Suprapubic skin (tissue), 4 donors: ENCODE data around the gene PHACTR1. TPM values are rescaled to one million over a fixed set of nuclear protein-coding genes. Genes with fewer than 3 reads are reported as not detected.
"Not testable (repeated sequence)": the region's sequence is repeated elsewhere in the genome, so short reads cannot be mapped to it uniquely, and the experiment has no call there.

ENCODE experiments used
- DNase-seq, 2 donors: peaks; one replicate each; pipeline ENCODE4 v3.0.0-alpha.2; 2019; ENCODE audit warnings: low spot score in 2 of 2
- H3K27ac ChIP-seq: fragments of 200-600 bp; sonication (generic); one replicate; pipeline ENCODE4 v1.5.1; 2019
- H3K27me3 ChIP-seq: fragments of 200-600 bp; sonication (generic); one replicate; pipeline ENCODE4 v1.5.1; 2019
- H3K36me3 ChIP-seq: fragments of 200-600 bp; sonication (generic); one replicate; pipeline ENCODE4 v1.5.1; 2019
- H3K4me1 ChIP-seq: fragments of 200-600 bp; sonication (generic); one replicate; pipeline ENCODE4 v1.5.1; 2019
- H3K4me3 ChIP-seq: fragments of 200-600 bp; sonication (generic); one replicate; pipeline ENCODE4 v1.5.1; 2019; ENCODE audit warnings: mild to moderate bottlenecking
- H3K9me3 ChIP-seq: fragments of 200-600 bp; sonication (generic); one replicate; pipeline ENCODE4 v1.5.1; 2019
- CTCF ChIP-seq, 2 donors: fragments of 200-600 bp in 1 of 2; fragments of 450-650 bp in 1 of 2; sonication (generic) in 1 of 2; IDR thresholded peaks; one replicate each; pipeline ENCODE4 v1.5.1; 2016 to 2019; ENCODE audit warnings: antibody characterized with exemption in 2 of 2, mild to moderate bottlenecking in 1 of 2, moderate library complexity in 1 of 2
- EP300 ChIP-seq: sonication (generic); formaldehyde crosslinking; IDR thresholded peaks from one replicate; pipeline ENCODE4 v1.6.1; 2017; ENCODE audit warnings: antibody characterized with exemption
- POLR2A ChIP-seq, 2 donors: fragments of 450-650 bp; IDR thresholded peaks; one replicate each; pipeline ENCODE4 v1.6.1; 2017; ENCODE audit warnings: antibody characterized with exemption in 2 of 2, mild to moderate bottlenecking in 2 of 2, moderate library complexity in 2 of 2
- POLR2AphosphoS5 ChIP-seq, 3 donors: sonication (generic); formaldehyde crosslinking; IDR thresholded peaks; one replicate each; pipeline ENCODE4 v1.6.1; 2017; ENCODE audit warnings: antibody characterized with exemption in 3 of 3
- WGBS: methylation state at CpG from one replicate; pipeline ENCODE4 v1.1.5; 2018; 5-methylcytosine and 5-hydroxymethylcytosine counted together
- total RNA-seq, 4 donors: library from RNA; depleted of rRNA; stranded (reverse); fragments of >200 nt; gene quantifications; one replicate each; pipeline ENCODE4 v1.1.0, GENCODE V29; 2016

Gene PHACTR1
- total RNA-seq, 4 donors from 2014 or later = 4.0 to 8.2 (median 6.4) TPM

- H3K36me3 ChIP-seq = no peaks in the 10 kb centered on the region
- no peak overlapping the region for H3K27ac ChIP-seq
- 48% methylated on average over 8 of the region's 8 CpGs for WGBS
- no peak for DNase-seq
- no peaks in the 10 kb centered on the region for H3K4me1 ChIP-seq
- H3K9me3 ChIP-seq = no peaks in the 10 kb centered on the region
- no peaks in the 10 kb centered on the region for H3K27me3 ChIP-seq
- no peak overlapping the region for H3K4me3 ChIP-seq
- TF ChIP-seq EP300 (no peak), CTCF (IDR thresholded peaks at IDR 0.05) (no peak), POLR2A (IDR thresholded peaks at IDR 0.05) (no peak)
These were observed 224.9 kb downstream of the PHACTR1 start for GRCh38 chr6:12941422-12941821.

GRCh38 chr6:12943549-12943948 lies 227.0 kb downstream of the PHACTR1 start:
- 93% methylated on average over 2 of the region's 2 CpGs for WGBS
- Histone ChIP-seq H3K27me3 (no peaks in the 10 kb centered on the region), H3K4me3 (no peak overlapping the region), H3K4me1 (no peaks in the 10 kb centered on the region), H3K9me3 (no peaks in the 10 kb centered on the region), H3K36me3 (no peaks in the 10 kb centered on the region), H3K27ac (no peak overlapping the region)
- DNase-seq = no peak
- TF ChIP-seq POLR2A (IDR thresholded peaks at IDR 0.05) = no peak
- no peak for TF ChIP-seq POLR2AphosphoS5 (IDR thresholded peaks at IDR 0.05)
- TF ChIP-seq CTCF (IDR thresholded peaks at IDR 0.05) = no peak
- no peak for TF ChIP-seq EP300

GRCh38 chr6:12944001-12944400 lies 227.4 kb downstream of the PHACTR1 start:
- Histone ChIP-seq H3K9me3 (no peaks in the 10 kb centered on the region), H3K4me3 (no peak overlapping the region), H3K27me3 (no peaks in the 10 kb centered on the region), H3K4me1 (no peaks in the 10 kb centered on the region), H3K36me3 (no peaks in the 10 kb centered on the region), H3K27ac (no peak overlapping the region)
- no peak for DNase-seq
- TF ChIP-seq EP300 = no peak
- TF ChIP-seq POLR2AphosphoS5 (IDR thresholded peaks at IDR 0.05) = no peak
- no peak for TF ChIP-seq POLR2A (IDR thresholded peaks at IDR 0.05)
- TF ChIP-seq CTCF (IDR thresholded peaks at IDR 0.05) = no peak
- WGBS = 67% methylated on average over 2 of the region's 2 CpGs

- WGBS = 96% methylated on average over 16 of the region's 16 CpGs
- H3K27me3 ChIP-seq = not testable (repeated sequence)
These were observed 228.0 kb downstream of the PHACTR1 start for GRCh38 chr6:12944528-12944927.

GRCh38 chr6:12947151-12947871 lies 230.7 kb downstream of the PHACTR1 start:
- Histone ChIP-seq H3K27ac (no peak overlapping the region), H3K27me3 (no peaks in the 10 kb centered on the region), H3K4me1 (no peaks in the 10 kb centered on the region), H3K9me3 (no peaks in the 10 kb centered on the region), H3K4me3 (no peak overlapping the region), H3K36me3 (no peaks in the 10 kb centered on the region)
- WGBS = 58% methylated on average over 4 of the region's 4 CpGs
- DNase-seq = no peak
- no peak for TF ChIP-seq CTCF (IDR thresholded peaks at IDR 0.05)
- no peak for TF ChIP-seq POLR2A (IDR thresholded peaks at IDR 0.05)
- no peak for TF ChIP-seq EP300
- TF ChIP-seq POLR2AphosphoS5 (IDR thresholded peaks at IDR 0.05) = no peak

More at GRCh38 chr6:12944528-12944927, 228.0 kb downstream of the PHACTR1 start:
- not testable (repeated sequence) for DNase-seq, H3K4me1 ChIP-seq, H3K27ac ChIP-seq, H3K9me3 ChIP-seq, H3K4me3 ChIP-seq, H3K36me3 ChIP-seq

- Histone ChIP-seq H3K9me3 (no peaks in the 10 kb centered on the region), H3K36me3 (no peaks in the 10 kb centered on the region), H3K4me1 (no peaks in the 10 kb centered on the region), H3K27me3 (no peaks in the 10 kb centered on the region), H3K4me3 (no peak overlapping the region), H3K27ac (no peak overlapping the region)
- no peak for TF ChIP-seq POLR2AphosphoS5 (IDR thresholded peaks at IDR 0.05)
- TF ChIP-seq CTCF (IDR thresholded peaks at IDR 0.05) = no peak
- TF ChIP-seq POLR2A (IDR thresholded peaks at IDR 0.05) = no peak
- WGBS = 100% methylated on average over 1 of the region's 1 CpG
- no peak for DNase-seq
These were observed 231.4 kb downstream of the PHACTR1 start for GRCh38 chr6:12947967-12948366.
